B cell (primary cell): ENCODE data around the gene DVL1. TPM values are rescaled to one million over a fixed set of nuclear protein-coding genes. Genes with fewer than 3 reads are reported as not detected.

ENCODE experiments used
- ATAC-seq: fragments of 200-7000 bp; cut with Tn5 transposase; one replicate; pipeline ENCODE4 v1.10.0; 2021; ENCODE audit warnings: low read depth, mild to moderate bottlenecking, moderate number of reproducible peaks, moderate library complexity
- CTCF ChIA-PET: fragments of 350-600 bp; sonication (Branson Sonifier 250); formaldehyde crosslinking; loops from one replicate; lab custom pipeline; 2021; ENCODE audit warnings: antibody characterized with exemption, inconsistent platforms; lab: Charles Lee
- POLR2A ChIA-PET: fragments of 350-600 bp; sonication (Branson Sonifier 250); formaldehyde crosslinking; loops from one replicate; lab custom pipeline; 2021; ENCODE audit warnings: antibody characterized with exemption; lab: Charles Lee
- DNase-seq: peaks from one replicate; pipeline ENCODE4 v3.0.0; 2013
- H2AFZ ChIP-seq: 2 replicates; pipeline ENCODE4 v1.6.1; 2012; ENCODE audit warnings: mild to moderate bottlenecking, low read depth, low read length; ENCODE audit not compliant: insufficient read depth, poor library complexity, severe bottlenecking
- H3K27ac ChIP-seq, 2 donors: 1 replicate in 1 of 2; 2 replicates in 1 of 2; pipeline ENCODE4 v1.5.1; 2012 to 2013; ENCODE audit warnings: low read length in 2 of 2, mild to moderate bottlenecking in 2 of 2, moderate library complexity in 1 of 2
- H3K27me3 ChIP-seq, 4 experiments: fragments of 200-600 bp in 1 of 4; sonication (generic) in 1 of 4; replicated peaks in 1 of 4; 1 replicate in 2 of 4; 2 replicates in 2 of 4; pipeline versions ENCODE4 v1.6.1 to v1.7.0; 2013 to 2016; ENCODE audit warnings: low read length in 3 of 4, mild to moderate bottlenecking in 2 of 4, mixed read lengths in 1 of 4, moderate library complexity in 1 of 4; ENCODE audit not compliant: insufficient read depth in 4 of 4, control insufficient read depth in 3 of 4; ENCODE audit errors: control extremely low read depth in 1 of 4
- H3K36me3 ChIP-seq, 2 experiments: replicated peaks in 1 of 2; 1 replicate in 1 of 2; 2 replicates in 1 of 2; pipeline versions ENCODE4 v1.6.1 to v1.7.1; 2013; ENCODE audit warnings: low read length in 1 of 2; ENCODE audit not compliant: insufficient read depth in 2 of 2, control insufficient read depth in 1 of 2; ENCODE audit errors: control extremely low read depth in 1 of 2, extremely low read depth in 1 of 2
- H3K4me1 ChIP-seq, 2 donors: fragments of 200-600 bp in 1 of 2; sonication (generic) in 1 of 2; 1 replicate in 1 of 2; 2 replicates in 1 of 2; pipeline versions ENCODE4 v1.5.1 to v1.6.1; 2013 to 2017; ENCODE audit warnings: low read length in 2 of 2; ENCODE audit not compliant: control insufficient read depth in 2 of 2, insufficient read depth in 2 of 2
- H3K4me2 ChIP-seq: replicated peaks from 2 replicates; pipeline ENCODE3; 2012; ENCODE audit warnings: mild to moderate bottlenecking, low read depth, low read length; ENCODE audit not compliant: poor library complexity, severe bottlenecking
- H3K4me3 ChIP-seq, 5 experiments: fragments of 200-600 bp in 1 of 5; sonication (generic) in 1 of 5; 1 replicate in 3 of 5; 2 replicates in 2 of 5; pipeline versions ENCODE4 v1.5.1 to v1.7.0; 2011 to 2016; ENCODE audit warnings: low read length in 4 of 5, mild to moderate bottlenecking in 4 of 5, low read depth in 2 of 5, control low read depth in 1 of 5, moderate library complexity in 1 of 5; ENCODE audit not compliant: insufficient read depth in 1 of 5; ENCODE audit errors: control extremely low read depth in 1 of 5, extremely low read depth in 1 of 5
- H3K79me2 ChIP-seq: fragments of 200-600 bp; sonication (generic); one replicate; pipeline ENCODE4 v1.6.0; 2016; ENCODE audit warnings: low read length; ENCODE audit not compliant: control insufficient read depth, insufficient read depth
- H3K9ac ChIP-seq: fragments of 200-600 bp; sonication (generic); 2 replicates; pipeline ENCODE4 v1.6.1; 2017; ENCODE audit warnings: mild to moderate bottlenecking, low read length, moderate library complexity
- H3K9me3 ChIP-seq, 3 donors: one replicate each; pipeline versions ENCODE4 v1.6.1 to v1.7.1; 2013; ENCODE audit warnings: low read length in 2 of 3; ENCODE audit not compliant: control insufficient read depth in 2 of 3, insufficient read depth in 1 of 3; ENCODE audit errors: control extremely low read depth in 1 of 3
- H4K20me1 ChIP-seq: 2 replicates; pipeline ENCODE4 v1.6.0; 2012; ENCODE audit warnings: mild to moderate bottlenecking, low read length; ENCODE audit not compliant: insufficient read depth, control insufficient read depth, poor library complexity, severe bottlenecking
- H3K27ac Mint-ChIP-seq: one replicate; pipeline ENCODE4 v1.8.0; 2021; ENCODE audit warnings: mixed read lengths
- H3K27me3 Mint-ChIP-seq: one replicate; pipeline ENCODE4 v1.8.0; 2021; ENCODE audit warnings: mixed read lengths
- H3K4me1 Mint-ChIP-seq: one replicate; pipeline ENCODE4 v1.8.0; 2021; ENCODE audit warnings: mixed read lengths
- H3K4me3 Mint-ChIP-seq: one replicate; pipeline ENCODE4 v1.8.0; 2021; ENCODE audit warnings: mixed read lengths
- H3K9me3 Mint-ChIP-seq: one replicate; pipeline ENCODE4 v1.8.0; 2022; ENCODE audit warnings: mixed read lengths; ENCODE audit not compliant: insufficient read depth
- CTCF ChIP-seq: fragments of 200-600 bp; IDR thresholded peaks from one replicate; pipeline ENCODE4 v1.8.0; 2022; ENCODE audit warnings: antibody characterized with exemption, mild to moderate bottlenecking
- EZH2 ChIP-seq: IDR thresholded peaks from 2 replicates; pipeline ENCODE4 v1.6.1; 2012; ENCODE audit warnings: borderline replicate concordance, low read depth, mild to moderate bottlenecking, moderate library complexity, low read length; ENCODE audit not compliant: insufficient read depth, poor library complexity, severe bottlenecking
- WGBS: methylation state at CpG from one replicate; pipeline ENCODE4 v1.1.5; 2013; ENCODE audit warnings: missing lambda C conversion rate; ENCODE audit not compliant: insufficient coverage; 5-methylcytosine and 5-hydroxymethylcytosine counted together
- intact Hi-C: fragments of 100-400 bp; cut with micrococcal nuclease; formaldehyde crosslinking; loops from one replicate; pipeline ENCODE4 v1.10.0; 2022
- polyA plus RNA-seq: library from polyadenylated mRNA; depleted of rRNA; stranded (reverse); fragments of >200 nt; gene quantifications from 2 replicates; pipeline ENCODE4 v1.2.3, GENCODE V29; 2012
- total RNA-seq, 2 donors: library from RNA; stranded (reverse); fragments of 120-200 nt in 1 of 2; gene quantifications; 1 replicate in 1 of 2; 2 replicates in 1 of 2; pipeline versions ENCODE4 v1.2.3 to v1.2.4, GENCODE V29; 2013 to 2022

The DVL1 gene
- total and polyA plus RNA-seq, 2 donors (not counting 1 experiment from before 2014, with no cell fraction given): 46.1 to 53.5 TPM

- peaks cover 51% of the 10 kb centered on the region for H4K20me1 ChIP-seq
- CTCF ChIA-PET: interaction anchor here (0.8 kb wide), 1 partner anchor 48 kb away, joined by 3 read pairs; no protein-coding TSS in a partner anchor
- Mint-ChIP-seq H3K4me3 (peak within 1 kb of the TSS; percentile 93), H3K27ac (peak within 1 kb of the TSS; percentile 92), H3K9me3 (no peaks in the 10 kb centered on the region), H3K4me1 (peaks cover 29% of the 10 kb centered on the region), H3K27me3 (no peaks in the 10 kb centered on the region)
- peak within 1 kb of the TSS; percentile 95 for H3K9ac ChIP-seq
- H3K27me3 ChIP-seq: no peaks in the 10 kb centered on the region
- peak within 1 kb of the TSS; percentile 31 to 84 (median 74) for H3K4me3 ChIP-seq
- H3K36me3 ChIP-seq: peaks cover 0 to 13% of the 10 kb centered on the region in 2 experiments
- peak within 1 kb of the TSS; percentile 99 for H3K4me2 ChIP-seq
- intact Hi-C loops: loop anchor here (1.0 kb wide), 4 partner anchors 16 to 208 kb away; partner anchors contain the start of genes C1orf159, DVL1, PUSL1 and UBE2J2
- peaks cover 20 to 32% of the 10 kb centered on the region in 2 donors for H3K4me1 ChIP-seq
- TF ChIP-seq CTCF (no peak), EZH2 (no peak)
- ATAC-seq: peak; percentile 89
- peak within 1 kb of the TSS; percentile 10 to 75 for H3K27ac ChIP-seq
- peak; percentile 95 for DNase-seq
- WGBS: under 1% methylated on average over 83 of the region's 84 CpGs
- peaks cover 0 to 2% (median 0%) of the 10 kb centered on the region in 3 donors for H3K9me3 ChIP-seq
- H3K79me2 ChIP-seq: peaks cover 56% of the 10 kb centered on the region
- peak within 1 kb of the TSS; percentile 84 for H2AFZ ChIP-seq
- POLR2A ChIA-PET: no interaction called here
Measured at GRCh38 chr1:1324524-1325287, 24.5 kb downstream of the DVL1 start, which contains the start of the genes CPTP and INTS11. Gene CPTP (plus strand): TSS chr1:1324802. CDS start chr1:1326911, 2,109 bp downstream. Gene INTS11 (minus strand): TSS chr1:1324660. CDS start chr1:1324608, 52 bp downstream.
